ENCODE data around the gene AGPS. TPM values are rescaled to one million over a fixed set of nuclear protein-coding genes. Genes with fewer than 3 reads are reported as not detected.

The AGPS gene
- total and polyA plus RNA-seq, 8 donors, result 25.0 to 50.2 (median 30.1) TPM

DNA sequence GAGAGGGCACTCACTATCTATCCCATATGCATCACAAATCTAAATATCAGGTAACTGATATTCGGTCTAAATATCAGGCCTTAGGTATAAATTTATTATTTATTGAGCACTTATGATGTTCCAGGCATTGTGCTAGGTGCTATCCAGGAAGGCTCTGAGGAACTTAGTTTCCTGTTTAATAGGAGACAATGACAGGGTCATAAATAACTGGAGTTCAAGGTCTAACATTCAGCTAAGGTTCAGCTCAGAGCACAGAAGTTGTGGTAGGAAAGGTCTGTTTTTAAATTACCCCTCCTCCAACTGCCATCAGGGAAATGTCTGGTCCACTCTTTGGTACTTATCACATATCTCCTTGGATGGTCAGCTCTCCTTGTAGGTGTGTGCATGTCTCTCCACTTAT, 193.6 kb downstream of the AGPS start:
- DNase-seq (no peak), ATAC-seq (no peak)
- Histone ChIP-seq H3K27me3 (no peaks in the 10 kb centered on the region), H3K4me1 (no peaks in the 10 kb centered on the region), H3K4me3 (no peak overlapping the region), H3K27ac (no peak overlapping the region), H3K9me3 (no peaks in the 10 kb centered on the region), H3K36me3 (no peaks in the 10 kb centered on the region)
- TF ChIP-seq, protein P1, sequence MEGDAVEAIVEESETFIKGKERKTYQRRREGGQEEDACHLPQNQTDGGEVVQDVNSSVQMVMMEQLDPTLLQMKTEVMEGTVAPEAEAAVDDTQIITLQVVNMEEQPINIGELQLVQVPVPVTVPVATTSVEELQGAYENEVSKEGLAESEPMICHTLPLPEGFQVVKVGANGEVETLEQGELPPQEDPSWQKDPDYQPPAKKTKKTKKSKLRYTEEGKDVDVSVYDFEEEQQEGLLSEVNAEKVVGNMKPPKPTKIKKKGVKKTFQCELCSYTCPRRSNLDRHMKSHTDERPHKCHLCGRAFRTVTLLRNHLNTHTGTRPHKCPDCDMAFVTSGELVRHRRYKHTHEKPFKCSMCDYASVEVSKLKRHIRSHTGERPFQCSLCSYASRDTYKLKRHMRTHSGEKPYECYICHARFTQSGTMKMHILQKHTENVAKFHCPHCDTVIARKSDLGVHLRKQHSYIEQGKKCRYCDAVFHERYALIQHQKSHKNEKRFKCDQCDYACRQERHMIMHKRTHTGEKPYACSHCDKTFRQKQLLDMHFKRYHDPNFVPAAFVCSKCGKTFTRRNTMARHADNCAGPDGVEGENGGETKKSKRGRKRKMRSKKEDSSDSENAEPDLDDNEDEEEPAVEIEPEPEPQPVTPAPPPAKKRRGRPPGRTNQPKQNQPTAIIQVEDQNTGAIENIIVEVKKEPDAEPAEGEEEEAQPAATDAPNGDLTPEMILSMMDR (IDR thresholded peaks at IDR 0.05), result no peak
- intact Hi-C loops (cut with DNase I), result no loop called here

DNA sequence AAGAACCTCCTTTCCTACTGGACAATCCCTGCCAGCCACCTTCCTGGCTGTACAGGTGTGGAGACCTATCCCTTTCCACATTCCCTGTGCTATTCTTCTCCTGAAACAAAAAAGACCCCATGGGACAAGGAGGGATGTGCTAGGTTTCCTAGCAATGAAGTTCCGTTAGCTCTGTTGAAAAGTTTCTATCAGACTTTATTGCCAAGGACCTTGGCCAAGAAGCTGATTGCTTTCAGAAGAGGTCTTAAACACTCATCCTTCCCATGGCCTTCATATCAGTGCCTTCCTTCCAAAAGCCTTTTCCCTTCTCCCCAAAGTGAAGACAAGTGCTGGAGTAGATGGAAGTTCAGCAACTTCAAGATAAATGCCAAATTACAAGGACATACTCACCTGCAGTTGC, 194.8 kb downstream of the AGPS start:
- Histone ChIP-seq H3K4me3 (no peak overlapping the region), H3K27ac (no peak overlapping the region), H3K9me3 (no peaks in the 10 kb centered on the region), H3K36me3 (no peaks in the 10 kb centered on the region), H3K27me3 (no peaks in the 10 kb centered on the region), H3K4me1 (no peaks in the 10 kb centered on the region)
- no peak for ATAC-seq
- intact Hi-C loops (cut with DNase I), result no loop called here
- DNase-seq, result no peak
- TF ChIP-seq, protein P1 (IDR thresholded peaks at IDR 0.05), result no peak

DNA sequence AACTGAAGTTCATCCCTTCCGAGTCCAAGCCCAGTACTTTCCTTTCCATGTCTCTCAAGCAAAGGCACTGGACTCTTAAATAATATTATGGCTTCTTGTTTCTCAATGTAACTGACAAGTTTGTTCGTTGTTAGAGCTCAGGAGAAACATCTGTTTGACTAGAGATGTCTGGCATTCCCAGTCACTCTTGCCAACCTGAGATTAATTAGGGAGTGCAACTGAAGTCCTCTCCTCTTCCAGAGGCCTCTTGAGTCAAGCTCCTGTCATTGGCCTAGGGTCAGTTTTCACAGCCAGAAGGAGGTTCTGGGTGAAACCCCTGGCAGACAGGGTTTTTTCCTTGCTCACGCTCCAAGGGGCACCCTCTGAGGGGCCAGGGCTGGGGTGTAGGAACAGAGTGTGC, 196.1 kb downstream of the AGPS start:
- DNase-seq, result no peak
- ATAC-seq, result no peak
- no peaks in the 10 kb centered on the region for H3K27me3 ChIP-seq
- no peaks in the 10 kb centered on the region for H3K36me3 ChIP-seq
- no peaks in the 10 kb centered on the region for H3K9me3 ChIP-seq
- no peak overlapping the region for H3K27ac ChIP-seq
- TF ChIP-seq, protein P1 (IDR thresholded peaks at IDR 0.05), result no peak
- no peak overlapping the region for H3K4me3 ChIP-seq
- intact Hi-C loops (cut with DNase I), result no loop called here
- no peaks in the 10 kb centered on the region for H3K4me1 ChIP-seq

DNA sequence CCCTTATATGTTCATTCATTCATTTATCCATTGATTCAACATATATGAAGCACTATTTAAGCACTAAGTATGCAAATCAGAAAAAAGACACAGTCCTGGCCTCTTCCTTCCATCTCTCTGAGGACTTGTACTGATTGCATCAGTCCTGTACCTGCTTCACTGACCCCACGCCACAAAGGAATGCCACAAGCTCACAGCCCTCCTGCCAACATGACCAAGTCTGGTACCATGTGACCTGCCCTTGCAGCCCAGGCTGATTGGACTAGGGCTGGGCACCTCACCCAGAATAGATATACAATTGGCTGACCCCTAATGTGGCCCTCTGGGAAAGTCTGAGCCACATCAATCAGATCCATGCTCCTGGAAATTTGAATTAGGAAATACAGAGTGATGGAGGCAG, 196.6 kb downstream of the AGPS start:
- no peak for ATAC-seq
- intact Hi-C loops (cut with DNase I), result no loop called here
- Histone ChIP-seq H3K4me1 (no peaks in the 10 kb centered on the region), H3K27ac (no peak overlapping the region), H3K36me3 (no peaks in the 10 kb centered on the region), H3K27me3 (no peaks in the 10 kb centered on the region), H3K4me3 (no peak overlapping the region), H3K9me3 (no peaks in the 10 kb centered on the region)
- DNase-seq, result no peak
- TF ChIP-seq, protein P1 (IDR thresholded peaks at IDR 0.05), result no peak

DNA sequence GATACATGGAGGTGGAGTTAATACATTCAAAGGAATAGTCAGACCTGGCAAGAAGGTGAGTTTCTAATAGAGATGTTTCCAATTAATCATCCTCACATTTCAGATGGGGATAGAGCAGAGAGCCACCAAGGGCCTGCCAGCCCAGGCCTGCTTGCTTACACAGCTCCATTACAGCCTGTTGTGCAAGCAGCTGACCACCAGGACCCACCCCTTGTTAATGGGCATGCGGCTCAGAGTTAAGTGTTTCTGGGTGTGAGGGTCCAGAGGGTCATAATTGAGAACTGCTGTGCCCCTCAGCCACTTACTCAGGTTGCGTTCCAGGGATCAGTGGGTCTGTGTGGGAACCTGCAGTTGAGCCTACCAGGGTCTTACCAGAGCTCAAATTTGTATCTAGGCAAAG, 199.8 kb downstream of the AGPS start:
- Histone ChIP-seq H3K27ac (no peak overlapping the region), H3K4me1 (no peaks in the 10 kb centered on the region), H3K9me3 (no peaks in the 10 kb centered on the region), H3K27me3 (no peaks in the 10 kb centered on the region), H3K4me3 (no peak overlapping the region), H3K36me3 (no peaks in the 10 kb centered on the region)
- DNase-seq, result no peak
- intact Hi-C loops (cut with DNase I), result no loop called here
- TF ChIP-seq, protein P1 (IDR thresholded peaks at IDR 0.05), result no peak
- ATAC-seq, result no peak

All from left lung (tissue), 10 donors.